Measurements from ENCODE around the gene UBQLN4. TPM values are rescaled to one million over a fixed set of nuclear protein-coding genes. Genes with fewer than 3 reads are reported as not detected.
A peak's percentile ranks its signal among the peaks of the same experiment; 100 is the strongest.

The UBQLN4 gene
- total RNA-seq, 4 donors from 2014 or later: 16.3 to 22.5 (median 21.4) TPM

DNA sequence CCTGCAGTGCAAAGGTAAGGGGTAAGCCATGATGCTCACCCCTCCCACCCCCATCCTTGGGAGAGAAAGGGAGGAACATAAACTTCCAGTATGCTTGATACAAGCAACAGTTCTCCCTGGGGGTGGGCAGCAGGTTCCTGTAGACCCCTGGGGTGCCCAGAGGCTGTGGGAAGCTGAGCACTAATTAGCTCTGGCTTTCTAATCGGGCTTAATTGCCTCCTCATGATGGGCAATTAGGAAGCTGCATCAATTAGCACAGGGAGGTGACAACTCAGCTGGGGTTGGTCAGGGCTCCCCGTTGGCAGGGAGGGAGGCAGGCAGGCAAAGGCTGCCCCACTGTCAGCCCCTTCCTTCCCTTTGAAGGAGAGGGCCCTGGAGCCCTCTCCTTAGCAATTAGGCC, 45.2 kb upstream of the UBQLN4 start:
- Histone ChIP-seq H3K4me3 (no peak overlapping the region), H3K27me3 (no peaks in the 10 kb centered on the region), H3K4me1 (peaks cover 0 to 54% (median 23%) of the 10 kb centered on the region in 4 donors), H3K27ac (no peak overlapping the region), H3K9me3 (no peaks in the 10 kb centered on the region), H3K36me3 (no peaks in the 10 kb centered on the region)
- TF ChIP-seq, protein P1, sequence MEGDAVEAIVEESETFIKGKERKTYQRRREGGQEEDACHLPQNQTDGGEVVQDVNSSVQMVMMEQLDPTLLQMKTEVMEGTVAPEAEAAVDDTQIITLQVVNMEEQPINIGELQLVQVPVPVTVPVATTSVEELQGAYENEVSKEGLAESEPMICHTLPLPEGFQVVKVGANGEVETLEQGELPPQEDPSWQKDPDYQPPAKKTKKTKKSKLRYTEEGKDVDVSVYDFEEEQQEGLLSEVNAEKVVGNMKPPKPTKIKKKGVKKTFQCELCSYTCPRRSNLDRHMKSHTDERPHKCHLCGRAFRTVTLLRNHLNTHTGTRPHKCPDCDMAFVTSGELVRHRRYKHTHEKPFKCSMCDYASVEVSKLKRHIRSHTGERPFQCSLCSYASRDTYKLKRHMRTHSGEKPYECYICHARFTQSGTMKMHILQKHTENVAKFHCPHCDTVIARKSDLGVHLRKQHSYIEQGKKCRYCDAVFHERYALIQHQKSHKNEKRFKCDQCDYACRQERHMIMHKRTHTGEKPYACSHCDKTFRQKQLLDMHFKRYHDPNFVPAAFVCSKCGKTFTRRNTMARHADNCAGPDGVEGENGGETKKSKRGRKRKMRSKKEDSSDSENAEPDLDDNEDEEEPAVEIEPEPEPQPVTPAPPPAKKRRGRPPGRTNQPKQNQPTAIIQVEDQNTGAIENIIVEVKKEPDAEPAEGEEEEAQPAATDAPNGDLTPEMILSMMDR (IDR thresholded peaks at IDR 0.05): no peak
- TF ChIP-seq POLR2A (IDR thresholded peaks at IDR 0.05): no peak
- no peak for DNase-seq

DNA sequence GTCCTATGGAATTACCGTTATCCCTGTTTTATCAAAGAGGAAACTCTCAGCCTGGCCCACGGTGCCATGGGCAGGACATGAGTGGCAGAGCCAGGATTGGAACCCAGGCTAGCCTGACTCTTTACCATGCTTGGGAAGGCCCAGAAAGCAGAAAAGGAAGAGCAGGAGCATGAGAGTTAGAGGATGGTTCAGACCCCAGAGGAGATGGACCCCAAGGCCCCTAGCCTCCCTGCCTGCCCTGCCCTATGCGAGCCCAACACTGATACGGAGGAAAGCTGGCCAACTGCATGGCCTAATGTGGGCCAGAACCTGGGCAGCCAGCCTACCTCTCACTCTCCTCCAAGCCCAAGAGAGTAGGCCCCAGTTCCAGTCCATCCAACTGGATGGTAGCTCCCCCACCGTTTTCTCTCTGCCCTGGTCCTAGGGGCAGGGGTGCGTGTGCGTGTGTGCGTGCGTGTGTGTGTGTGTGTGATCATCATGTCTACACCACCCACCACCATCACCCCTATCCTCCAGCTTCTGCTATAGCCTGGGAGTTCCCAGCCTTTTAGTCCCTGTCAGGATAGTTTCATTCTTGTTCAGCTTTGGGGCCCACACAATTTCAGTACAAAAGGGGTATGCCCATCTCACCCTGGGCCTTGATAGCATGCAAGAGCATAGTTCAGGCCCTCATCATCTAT, 44.0 kb upstream of the UBQLN4 start:
- Histone ChIP-seq H3K9me3 (no peaks in the 10 kb centered on the region), H3K27ac (peak overlapping the region in 3 of 4 donors; percentile 66 to 75 (median 68)), H3K27me3 (no peaks in the 10 kb centered on the region), H3K4me1 (peaks cover 0 to 42% (median 16%) of the 10 kb centered on the region in 4 donors), H3K36me3 (no peaks in the 10 kb centered on the region), H3K4me3 (no peak overlapping the region)
- no peak for TF ChIP-seq POLR2A (IDR thresholded peaks at IDR 0.05)
- TF ChIP-seq, protein P1 (IDR thresholded peaks at IDR 0.05): no peak
- no peak for DNase-seq

DNA sequence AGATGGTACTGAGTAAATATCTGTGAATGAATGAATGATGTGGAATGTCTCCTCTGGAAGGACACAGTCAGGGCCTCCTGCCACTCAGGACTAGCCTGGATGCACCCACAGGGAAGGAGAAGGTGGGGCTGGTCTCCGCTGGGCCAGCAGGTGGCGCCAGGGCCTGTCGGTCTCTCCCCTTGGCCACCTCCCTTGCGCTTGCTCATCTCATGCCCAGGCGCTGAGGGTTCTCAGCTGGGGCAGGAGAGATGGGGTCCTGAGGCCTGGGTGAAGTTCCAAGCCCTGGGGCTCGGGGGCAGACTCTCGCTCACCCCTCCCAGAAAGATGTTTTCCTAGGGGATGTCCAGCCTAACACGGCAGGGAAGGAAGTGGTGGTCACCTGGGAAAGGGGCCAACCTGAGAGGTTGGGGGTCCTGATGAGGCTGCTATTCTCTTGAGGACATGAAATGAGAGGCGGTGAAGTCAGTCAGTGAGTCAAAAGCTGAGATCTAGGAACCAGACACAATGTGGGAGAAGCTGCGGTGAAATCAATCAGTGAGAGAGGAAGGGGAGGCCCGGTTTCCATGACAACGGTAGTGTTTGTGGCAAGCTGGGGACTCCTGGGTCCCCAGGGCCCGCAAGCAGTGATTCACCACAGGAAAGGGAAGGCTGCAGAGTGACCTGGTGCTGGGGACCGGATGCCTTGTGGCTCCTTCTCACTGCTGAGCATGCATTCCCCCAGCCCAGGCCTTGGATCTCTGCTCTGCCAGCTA, 43.2 kb upstream of the UBQLN4 start:
- Histone ChIP-seq H3K27ac (peak overlapping the region; percentile 47 to 75 (median 67)), H3K9me3 (no peaks in the 10 kb centered on the region), H3K4me1 (peaks cover 0 to 34% (median 16%) of the 10 kb centered on the region in 4 donors), H3K27me3 (no peaks in the 10 kb centered on the region), H3K36me3 (no peaks in the 10 kb centered on the region), H3K4me3 (peak overlapping the region in 1 of 4 donors; percentile 22)
- TF ChIP-seq POLR2A (IDR thresholded peaks at IDR 0.05): no peak
- TF ChIP-seq, protein P1 (IDR thresholded peaks at IDR 0.05): peak; percentile 75 to 99 (median 94)
- peak; percentile 84 to 95 (median 92) for DNase-seq

DNA sequence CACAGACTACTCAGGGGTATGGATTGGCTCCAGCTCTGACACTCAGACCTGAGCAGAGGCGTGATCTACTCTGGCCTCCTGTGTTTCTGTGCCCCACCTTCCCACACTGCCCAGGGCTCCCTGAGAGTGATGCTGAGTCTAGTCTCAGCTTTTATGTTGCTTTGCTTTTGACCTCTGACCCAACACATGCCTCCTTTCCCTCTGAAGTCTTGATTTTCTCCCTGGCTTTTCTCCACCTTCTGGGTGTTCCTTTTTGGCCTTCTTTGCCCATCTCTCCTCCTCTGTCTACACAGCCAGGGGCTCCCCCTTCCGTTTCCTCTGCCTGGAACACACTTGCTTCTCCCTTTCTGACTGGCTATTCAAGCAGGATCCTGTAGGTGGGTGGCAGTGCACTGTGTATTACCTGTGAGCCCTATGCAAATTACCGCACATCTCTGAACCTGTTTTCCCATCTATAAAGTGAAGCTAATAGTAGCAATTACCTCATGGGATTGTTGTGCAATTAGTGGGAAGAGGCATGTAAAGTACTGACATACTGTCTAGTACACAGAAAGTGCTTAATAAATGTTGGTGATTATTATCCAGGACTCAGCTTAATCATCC, 42.4 kb upstream of the UBQLN4 start:
- Histone ChIP-seq H3K9me3 (no peaks in the 10 kb centered on the region), H3K27ac (peak overlapping the region in 3 of 4 donors; percentile 66 to 75 (median 68)), H3K4me1 (peaks cover 0 to 27% (median 16%) of the 10 kb centered on the region in 4 donors), H3K36me3 (no peaks in the 10 kb centered on the region), H3K27me3 (no peaks in the 10 kb centered on the region), H3K4me3 (no peak overlapping the region)
- DNase-seq: no peak
- TF ChIP-seq, protein P1 (IDR thresholded peaks at IDR 0.05): no peak
- no peak for TF ChIP-seq POLR2A (IDR thresholded peaks at IDR 0.05)

DNA sequence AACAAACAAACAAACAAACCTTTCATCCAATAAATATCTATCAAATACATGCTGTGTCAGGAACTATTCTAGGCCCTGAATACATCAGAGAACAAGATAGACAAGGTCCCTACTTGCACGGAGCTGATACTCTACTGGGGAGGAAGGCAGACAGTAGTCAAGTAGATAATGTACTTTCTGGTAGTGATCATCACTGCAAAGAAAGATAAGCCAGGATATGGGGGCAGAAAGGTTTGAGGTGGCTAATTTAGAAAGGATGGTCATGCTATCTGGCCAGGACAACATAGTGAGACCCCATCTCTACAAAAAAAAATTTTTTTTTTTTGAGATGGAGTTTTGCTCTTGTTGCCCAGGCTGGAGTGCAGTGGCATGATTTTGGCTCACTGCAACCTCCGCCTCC, 38.0 kb upstream of the UBQLN4 start:
- Histone ChIP-seq H3K36me3 (no peaks in the 10 kb centered on the region), H3K27ac (no peak overlapping the region), H3K9me3 (no peaks in the 10 kb centered on the region), H3K27me3 (no peaks in the 10 kb centered on the region), H3K4me3 (no peak overlapping the region), H3K4me1 (peaks cover 0 to 12% (median 9%) of the 10 kb centered on the region in 4 donors)
- TF ChIP-seq, protein P1 (IDR thresholded peaks at IDR 0.05): no peak
- no peak for TF ChIP-seq POLR2A (IDR thresholded peaks at IDR 0.05)
- no peak for DNase-seq
